OCI-LY1 (cell line): ENCODE measurements around the gene F2R.

ENCODE experiments used
- EZH2 ChIP-seq: fragments of 200-600 bp; sonication (generic), shearing (Covaris generic); IDR thresholded peaks from 2 replicates; pipeline ENCODE4 v1.8.0; 2017; ENCODE audit warnings: borderline replicate concordance, mixed run types, mild to moderate bottlenecking, antibody characterized with exemption, low read length, moderate library complexity, mixed read lengths
- TF ChIP-seq, protein P1 (sequence below): fragments of 200-600 bp; sonication (generic), shearing (Covaris generic); IDR thresholded peaks from 2 replicates; pipeline ENCODE4 v1.5.1; 2017; ENCODE audit warnings: mild to moderate bottlenecking, antibody characterized with exemption, low read length, moderate library complexity, mixed read lengths

DNA sequence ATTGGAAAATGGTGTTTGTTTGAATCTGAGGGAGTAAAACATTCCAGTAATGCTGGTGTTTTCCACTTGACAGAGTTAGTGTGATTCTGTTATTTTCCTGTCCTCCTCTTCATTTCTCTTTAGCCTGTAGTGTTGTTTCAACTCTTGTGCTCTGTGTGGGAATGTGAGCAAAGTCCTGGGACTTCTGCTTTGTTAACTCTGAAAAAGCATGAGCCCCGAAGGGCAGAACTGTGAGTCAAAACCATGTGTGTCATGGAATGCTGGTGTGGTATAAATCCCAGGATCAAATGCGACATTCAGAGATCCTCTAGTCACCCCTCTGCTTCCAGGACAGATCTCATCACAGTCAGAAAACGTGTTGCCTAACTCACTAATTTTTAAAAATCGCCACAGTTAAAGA lies 8.9 kb downstream of the F2R start:
- no peak for TF ChIP-seq EZH2
- TF ChIP-seq, protein P1, sequence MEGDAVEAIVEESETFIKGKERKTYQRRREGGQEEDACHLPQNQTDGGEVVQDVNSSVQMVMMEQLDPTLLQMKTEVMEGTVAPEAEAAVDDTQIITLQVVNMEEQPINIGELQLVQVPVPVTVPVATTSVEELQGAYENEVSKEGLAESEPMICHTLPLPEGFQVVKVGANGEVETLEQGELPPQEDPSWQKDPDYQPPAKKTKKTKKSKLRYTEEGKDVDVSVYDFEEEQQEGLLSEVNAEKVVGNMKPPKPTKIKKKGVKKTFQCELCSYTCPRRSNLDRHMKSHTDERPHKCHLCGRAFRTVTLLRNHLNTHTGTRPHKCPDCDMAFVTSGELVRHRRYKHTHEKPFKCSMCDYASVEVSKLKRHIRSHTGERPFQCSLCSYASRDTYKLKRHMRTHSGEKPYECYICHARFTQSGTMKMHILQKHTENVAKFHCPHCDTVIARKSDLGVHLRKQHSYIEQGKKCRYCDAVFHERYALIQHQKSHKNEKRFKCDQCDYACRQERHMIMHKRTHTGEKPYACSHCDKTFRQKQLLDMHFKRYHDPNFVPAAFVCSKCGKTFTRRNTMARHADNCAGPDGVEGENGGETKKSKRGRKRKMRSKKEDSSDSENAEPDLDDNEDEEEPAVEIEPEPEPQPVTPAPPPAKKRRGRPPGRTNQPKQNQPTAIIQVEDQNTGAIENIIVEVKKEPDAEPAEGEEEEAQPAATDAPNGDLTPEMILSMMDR, result no peak
